ENCODE data around the gene HSD3B2.

HSD3B2 gene

DNA sequence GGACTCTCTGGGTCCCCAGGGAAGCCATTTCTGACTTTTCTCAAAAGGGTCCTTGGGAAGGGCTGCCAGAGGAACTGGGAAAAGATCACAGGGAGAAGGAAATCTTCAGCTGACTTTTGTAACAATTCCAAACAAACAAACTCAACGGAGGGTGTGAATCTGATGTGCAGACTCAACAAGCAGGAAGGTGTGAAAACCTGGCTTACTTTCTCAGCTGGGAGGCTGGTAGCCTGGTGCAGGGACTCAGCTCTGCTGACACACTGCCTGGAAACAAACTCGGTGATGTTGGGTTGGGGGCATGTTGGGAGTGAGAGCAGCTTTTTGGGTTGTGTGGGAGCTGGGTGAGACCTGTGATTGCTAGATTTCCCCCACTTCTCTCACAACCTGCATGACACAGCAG lies 10.2 kb upstream of the HSD3B2 start:
- no peak for DNase-seq

DNA sequence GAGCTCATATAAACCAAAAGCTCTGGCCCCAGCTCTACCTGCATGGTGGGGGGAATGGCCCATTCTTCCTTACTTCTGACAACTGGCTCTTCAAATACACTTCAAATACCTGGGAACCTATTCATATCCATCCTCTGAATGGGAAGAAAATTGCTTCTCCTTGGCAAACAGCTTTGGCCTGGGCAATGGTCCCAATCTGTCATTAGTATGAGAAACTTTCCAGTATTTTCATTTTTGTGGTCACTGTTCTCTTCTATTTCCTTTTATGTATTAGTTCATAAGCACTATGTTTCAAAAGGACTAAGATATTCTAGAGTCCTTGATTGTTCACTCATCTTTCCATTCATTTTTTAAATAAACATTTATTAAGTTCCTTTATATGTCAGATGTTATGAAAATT lies 5.2 kb upstream of the HSD3B2 start:
- DNase-seq: no peak

DNA sequence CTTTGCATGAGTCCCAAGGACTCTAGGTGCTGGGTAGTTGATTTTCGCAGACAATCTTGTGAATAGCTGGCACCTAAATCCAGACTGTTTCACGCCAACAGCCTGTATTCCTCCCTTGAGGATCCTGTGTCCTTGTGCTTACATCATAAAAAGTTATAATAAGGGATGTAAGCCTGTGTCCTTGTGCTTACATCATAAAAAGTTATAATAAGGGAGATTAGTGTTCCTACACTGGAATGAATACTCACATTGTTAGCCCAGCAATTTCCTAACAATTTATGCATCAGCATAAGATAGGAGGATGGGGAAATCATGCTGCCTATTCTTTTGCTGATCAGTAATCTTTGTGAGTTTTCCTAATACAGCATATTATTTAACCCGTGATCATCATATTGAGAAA lies 4.0 kb upstream of the HSD3B2 start:
- DNase-seq: no peak

DNA sequence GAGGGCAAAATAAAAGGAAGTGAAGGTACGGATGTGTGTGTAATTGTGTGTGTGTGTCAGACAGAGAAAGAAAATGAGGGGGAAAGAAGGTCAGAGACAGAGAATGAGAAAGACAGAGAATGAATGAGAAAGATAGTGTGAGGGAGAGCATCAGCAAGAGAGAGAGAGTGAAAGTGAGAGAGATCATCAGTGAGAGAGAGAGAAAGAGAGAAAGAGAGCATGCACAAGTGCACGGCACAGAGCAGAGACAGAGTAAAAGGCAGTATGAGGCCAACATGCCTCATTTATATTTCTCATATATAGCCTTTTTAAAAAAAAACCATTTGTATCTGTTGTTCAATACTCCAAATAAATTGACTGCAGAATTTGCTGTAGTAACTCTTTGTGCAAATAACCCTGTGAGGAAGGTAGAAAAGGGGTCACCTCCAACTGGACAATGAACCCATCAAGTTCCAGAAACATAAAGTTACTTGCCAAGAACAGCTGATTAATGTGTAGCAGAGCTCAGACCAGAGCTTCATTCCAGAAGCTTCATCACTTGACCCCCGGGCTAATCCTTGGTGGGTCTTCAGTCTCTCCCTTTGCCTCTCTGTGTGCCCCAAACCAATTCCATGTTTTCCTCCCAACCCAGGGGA lies 1.2 kb downstream of the HSD3B2 start:
- DNase-seq: no peak

DNA sequence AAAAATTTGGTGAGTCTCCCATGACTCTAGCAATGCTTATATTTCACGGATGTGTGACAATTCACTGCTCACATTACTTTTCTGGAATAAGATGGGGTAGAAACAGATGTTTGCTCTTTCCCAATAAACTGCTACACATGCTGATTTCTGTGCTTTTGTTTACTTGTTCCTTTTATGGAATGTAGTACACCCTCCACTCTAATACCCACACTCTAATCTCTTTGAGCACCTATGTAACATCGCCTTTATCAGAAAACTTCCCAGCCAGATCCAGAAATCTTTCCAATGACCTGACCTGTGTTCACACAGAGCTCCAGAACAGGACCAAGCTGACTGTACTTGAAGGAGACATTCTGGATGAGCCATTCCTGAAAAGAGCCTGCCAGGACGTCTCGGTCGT lies 4.2 kb downstream of the HSD3B2 start:
- DNase-seq: no peak

DNA sequence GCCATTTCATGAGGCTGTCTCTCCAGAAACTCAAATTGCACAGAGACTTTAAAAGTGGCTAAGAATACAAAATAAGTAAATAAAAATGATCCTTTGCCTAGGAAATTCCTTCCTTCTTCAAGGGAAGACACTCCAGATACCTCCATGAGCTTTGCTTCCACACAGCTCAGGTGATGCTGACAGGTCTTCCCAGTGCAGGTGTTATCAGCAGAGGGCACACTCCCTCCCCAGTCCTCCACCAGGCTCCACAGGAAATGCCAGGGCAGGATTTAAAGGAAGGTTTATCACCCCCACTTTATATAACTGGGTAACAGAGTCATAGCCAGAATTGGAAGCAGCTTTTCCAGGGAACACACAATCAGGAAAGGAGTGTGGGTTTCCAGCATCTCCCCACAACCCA lies 5.7 kb downstream of the HSD3B2 start:
- DNase-seq: no peak

DNA sequence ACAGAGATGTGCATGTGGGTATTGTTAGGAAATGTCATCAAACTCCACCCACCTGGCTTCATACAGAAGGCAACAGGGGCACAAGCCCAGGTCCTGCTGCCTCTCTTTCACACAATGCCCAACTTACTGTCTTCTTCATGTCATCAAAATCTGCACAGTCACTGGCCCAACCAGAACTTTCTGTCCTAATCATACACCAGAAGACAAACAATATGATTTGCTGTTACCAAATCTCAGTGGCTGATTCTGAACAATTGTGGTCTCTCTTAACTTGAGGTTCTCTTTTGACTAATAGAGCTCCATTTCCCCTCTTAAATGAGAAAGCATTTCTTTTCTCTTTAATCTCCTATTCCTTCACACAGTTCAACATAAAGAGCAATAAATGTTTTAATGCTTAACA lies 7.7 kb downstream of the HSD3B2 start:
- DNase-seq: no peak

DNA sequence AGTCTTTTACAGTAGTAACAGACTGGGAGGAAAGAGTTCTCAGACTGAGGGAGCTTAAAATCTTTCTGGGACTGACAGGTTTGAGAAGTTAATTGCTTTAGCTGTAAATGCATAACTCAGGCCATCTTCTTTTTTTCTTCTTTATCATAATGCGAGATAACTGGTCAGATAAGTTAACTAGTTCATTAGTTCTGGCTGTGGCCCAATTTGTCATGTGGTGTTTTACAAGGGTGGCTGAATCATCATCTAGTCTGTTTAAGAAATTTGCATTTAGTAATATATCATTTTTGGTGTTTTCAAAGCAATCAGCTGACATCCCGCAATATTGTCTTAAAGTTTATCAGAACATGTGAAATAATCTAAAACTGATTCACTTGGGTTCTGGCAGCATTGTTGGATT lies 14.0 kb downstream of the HSD3B2 start:
- DNase-seq: no peak

DNA sequence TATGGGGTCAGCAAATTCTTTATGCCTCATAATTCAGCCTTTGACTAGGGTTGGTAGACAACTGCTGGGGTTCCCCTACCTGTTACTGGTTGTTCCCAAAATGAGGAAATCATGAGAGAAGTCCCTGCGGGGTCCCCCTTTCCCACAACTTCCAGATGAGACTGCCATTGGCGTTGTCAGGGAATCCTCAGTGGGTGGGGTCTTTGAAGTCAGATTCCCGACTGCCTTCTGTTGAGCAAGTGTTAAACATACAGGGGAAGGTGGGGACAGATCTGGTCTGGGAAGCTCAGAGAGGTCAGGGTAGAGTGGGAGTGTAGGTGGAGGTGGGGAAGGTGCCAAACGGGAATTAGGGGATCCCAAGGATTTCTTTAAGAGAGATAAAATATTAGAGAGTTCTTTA lies 14.7 kb downstream of the HSD3B2 start:
- no peak for DNase-seq

DNA sequence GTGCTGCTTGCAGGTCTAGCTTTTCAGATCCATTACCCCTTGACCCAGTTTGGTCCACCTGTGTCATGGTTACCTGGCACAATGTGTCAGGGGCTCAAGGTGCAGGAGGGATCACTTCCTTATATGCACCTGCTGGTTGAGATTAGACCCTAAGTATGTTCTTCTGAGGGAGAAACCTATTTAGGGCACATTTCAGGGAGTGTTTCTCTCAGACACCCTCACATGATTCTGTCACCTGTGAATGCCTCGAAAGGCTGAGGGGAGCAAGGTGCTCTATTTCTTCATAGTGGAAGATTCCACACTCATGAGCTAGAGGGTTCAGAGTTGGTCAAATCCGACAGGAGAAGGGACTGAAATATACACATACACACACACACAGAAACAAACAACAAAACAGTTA lies 15.5 kb downstream of the HSD3B2 start:
- DNase-seq: no peak

DNA sequence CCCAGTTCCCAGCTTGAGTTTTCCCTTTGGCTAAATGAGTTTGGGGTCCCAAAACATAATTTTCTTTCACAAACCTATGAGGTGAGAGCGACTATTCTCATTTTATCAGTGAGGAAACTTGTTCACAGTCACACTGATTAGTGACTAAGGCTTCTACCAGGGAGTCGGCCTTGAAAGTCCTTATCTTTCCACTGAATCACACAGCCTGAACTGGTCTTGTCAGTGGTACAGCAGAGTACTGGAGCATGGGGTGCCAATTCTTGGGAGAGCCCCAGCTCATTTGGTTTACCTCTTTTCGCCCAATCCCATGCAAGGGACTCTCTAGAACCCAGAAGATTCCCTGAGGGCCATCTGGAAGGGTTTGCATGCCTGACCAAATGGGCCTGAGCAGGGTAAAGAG lies 16.9 kb downstream of the HSD3B2 start:
- DNase-seq: no peak

DNA sequence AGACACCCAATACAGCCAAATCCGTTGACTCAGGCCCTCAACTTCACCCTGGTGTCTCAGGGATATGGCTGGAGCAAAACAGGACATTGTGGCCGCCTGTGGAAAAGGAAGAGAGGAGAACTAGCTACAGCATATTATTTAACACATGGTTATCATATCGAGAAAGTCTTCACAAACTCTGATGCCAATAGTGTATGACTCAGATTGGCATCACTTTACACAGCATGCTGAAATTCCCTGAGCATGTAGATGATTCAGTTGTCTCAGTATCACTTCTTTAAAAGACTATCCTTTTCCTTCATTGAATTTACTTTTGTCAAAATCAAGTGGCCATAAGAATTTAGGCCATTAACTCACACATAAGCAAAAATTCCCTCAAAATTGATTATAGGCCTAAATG lies 20.1 kb downstream of the HSD3B2 start:
- DNase-seq: no peak

DNA sequence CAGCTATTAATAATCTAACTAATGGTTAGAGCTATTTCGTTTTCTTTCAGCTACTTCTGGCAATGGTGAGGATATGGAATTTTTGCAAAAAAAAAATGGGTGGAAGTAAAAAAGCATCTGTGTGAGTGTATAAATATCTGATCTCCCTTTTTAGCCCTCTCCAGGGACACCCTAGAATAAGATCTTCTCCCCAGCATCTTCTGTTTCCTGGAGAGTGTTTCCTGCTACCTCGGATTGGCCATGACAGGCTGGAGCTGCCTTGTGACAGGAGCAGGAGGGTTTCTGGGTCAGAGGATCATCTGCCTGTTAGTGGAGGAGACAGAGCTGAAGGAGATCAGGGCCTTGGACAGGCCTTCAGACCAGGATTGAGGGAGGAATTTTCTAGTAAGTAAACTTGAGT lies 23.8 kb downstream of the HSD3B2 start:
- DNase-seq: no peak

DNA sequence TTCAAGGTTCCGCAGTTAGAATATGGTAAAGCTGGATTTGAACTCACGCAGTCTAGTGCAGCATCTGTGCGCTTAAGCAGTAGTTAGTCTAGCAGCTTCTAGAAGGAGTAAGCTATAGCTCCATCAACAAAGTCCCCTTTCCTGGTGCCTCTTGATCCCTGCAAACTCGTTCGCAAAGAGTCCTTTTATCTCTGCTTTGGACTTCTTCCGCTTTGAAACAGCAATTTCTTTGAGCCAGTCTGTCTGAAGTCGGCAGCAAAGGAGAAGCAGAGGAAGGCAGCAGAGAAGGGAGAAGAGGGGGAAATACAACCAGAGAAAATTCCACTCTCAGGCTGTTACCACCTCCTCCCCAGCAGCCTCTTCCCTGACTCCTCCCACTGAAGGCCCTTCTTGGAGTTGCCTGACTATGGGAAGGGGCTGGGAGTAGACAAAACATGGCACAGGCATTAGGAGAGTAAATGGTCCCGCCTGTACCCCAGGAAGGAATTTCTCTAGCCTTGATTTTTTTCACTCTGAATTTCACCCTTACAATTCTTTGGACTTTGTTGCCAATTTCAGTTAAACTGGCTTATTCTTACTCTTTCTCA lies 25.9 kb downstream of the HSD3B2 start:
- DNase-seq: no peak

DNA sequence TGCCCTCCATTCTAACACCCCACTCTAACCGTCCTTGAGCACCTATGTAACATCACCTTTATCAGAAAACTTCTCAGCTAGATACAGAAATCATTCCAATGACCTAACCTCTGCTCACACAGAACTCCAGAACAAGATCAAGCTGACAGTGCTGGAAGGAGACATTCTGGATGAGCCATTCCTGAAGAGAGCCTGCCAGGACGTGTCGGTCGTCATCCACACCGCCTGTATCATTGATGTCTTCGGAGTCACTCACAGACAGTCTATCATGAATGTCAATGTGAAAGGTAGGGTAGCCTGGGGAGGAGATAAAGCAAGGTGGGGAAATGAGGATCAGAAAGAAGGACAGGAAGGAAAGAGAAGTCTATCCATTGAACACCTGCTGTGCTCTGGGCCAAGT lies 27.8 kb downstream of the HSD3B2 start:
- DNase-seq: no peak

DNA sequence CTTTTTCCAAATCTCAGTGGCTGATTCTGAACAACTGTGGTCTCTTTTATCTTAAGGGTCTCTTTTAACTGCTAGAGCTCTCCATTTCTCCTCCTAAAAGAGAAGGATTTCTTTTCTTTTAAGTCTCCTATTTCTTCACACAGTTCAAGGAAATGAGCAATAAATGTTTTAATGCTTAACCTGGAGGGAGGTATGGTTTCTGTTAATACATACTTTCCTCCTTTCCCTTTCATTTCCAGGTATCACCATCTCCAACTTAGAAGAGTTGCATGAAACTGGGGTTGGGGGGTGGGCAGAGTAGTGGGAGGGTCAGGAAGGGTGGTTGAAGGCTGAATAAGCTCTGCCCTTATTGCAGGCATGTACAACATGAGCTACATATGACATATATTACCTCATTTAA lies 31.4 kb downstream of the HSD3B2 start:
- DNase-seq: no peak

DNA sequence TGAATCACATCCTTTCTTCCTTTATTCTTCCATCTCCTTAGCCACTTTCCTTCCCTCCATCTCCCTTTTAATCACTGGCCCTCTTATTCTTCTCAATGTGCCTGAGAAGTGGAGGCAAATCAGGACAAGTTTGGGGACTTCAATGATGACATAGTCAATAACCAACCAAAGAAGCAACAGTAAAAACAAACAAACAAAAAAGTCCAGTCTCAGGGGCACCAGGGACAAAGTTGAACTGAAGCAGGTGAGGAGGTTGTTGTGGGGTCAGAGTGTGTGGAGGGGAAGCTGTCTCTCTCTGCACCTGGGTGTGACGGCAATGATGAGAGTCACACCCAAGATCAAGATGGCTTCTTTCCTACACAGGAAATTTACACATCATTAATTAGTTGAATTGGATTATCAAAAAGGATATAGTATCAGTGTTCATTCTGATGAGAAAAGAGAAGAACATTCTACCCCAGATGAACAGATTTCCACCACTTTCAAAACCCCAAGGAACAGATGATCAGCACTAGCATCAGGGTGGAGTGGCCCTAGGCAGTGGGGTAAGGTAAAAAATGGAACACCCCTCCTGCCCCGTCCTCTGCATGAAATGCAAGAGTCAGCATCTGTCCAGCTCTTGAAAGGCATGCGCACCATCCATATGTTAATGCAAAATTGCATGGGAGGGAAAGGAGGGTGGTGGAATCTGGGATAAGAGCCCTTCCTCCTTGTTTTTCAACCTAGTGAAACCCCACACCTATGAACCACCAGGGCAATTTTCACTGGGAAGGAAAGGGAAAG lies 32.6 kb downstream of the HSD3B2 start:
- DNase-seq: no peak

DNA sequence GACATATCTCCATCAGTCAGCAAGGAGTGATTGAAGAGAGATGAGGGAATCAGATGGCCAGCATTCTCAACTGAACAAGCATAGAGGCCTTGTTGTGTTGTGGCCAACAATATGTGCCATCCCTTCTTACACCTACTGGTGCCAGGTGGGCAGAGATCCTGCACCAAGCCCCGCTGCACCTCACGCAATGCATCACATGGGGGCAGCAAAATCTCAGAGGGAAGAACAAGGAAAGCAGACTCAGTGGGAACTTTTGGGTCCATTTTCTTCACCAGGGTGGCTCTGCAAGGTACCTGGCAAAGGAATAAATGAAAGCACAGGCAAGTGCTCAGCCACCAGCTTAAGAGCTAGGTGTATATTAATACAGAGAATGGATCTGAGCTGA lies 33.2 kb downstream of the HSD3B2 start:
- DNase-seq: no peak

DNA sequence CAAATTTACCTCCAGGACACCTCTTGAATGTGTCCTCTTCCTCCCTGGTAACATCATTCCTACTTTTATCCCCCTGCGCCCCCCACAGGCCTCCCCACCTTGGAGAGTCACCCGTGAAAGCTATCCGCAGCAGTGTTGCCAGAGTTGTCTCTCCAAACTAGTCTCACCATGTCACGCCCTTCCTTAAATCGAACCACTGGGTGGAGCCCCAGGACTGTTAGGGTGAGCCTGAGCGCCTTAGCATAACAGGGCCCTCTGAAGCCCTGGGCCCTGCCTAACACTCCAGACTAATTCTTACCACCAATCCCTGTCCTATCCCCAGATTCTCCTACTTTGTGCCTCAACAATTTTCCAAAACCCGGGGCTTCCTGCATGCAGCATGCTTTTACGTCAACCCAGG lies 35.0 kb downstream of the HSD3B2 start:
- DNase-seq: no peak

DNA sequence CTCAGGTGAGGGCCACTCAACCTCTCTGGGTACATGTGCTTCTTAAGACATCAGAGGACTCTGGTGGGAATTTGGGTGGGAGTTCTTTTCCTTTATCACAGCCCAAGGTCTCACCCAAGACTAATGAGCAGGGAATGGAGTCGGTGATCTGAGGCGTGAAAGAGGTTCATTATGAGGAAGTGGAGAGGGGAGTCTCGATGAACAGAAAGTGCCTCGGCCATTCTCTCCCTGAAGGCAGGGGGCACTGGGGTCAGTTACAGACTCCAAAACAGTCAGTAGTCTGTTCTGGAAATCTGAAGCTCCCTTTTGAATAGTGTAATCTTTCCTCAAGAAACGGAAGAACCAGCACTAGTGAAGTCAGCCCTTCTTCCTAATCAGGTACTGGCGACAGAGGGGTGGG lies 36.2 kb downstream of the HSD3B2 start:
- no peak for DNase-seq

DNA sequence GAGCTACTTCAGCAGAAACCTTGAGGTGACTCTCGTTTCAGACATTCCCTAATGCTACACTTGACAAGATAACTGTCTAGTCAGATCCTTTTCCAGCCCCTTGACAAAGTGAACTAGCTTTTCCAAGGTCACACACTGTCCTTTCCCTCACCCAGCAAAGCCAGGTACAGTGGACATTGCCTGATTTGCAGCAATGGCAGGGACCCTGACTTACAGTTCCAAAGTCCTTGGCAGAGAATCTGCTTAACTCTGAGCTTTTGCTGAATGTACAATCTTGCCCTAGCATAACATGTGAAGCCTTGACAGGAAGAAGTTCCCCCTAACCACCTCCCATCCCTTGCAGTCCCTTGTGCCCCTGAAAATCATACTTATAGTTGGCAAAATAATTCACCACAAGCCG lies 37.1 kb downstream of the HSD3B2 start:
- DNase-seq: no peak

DNA sequence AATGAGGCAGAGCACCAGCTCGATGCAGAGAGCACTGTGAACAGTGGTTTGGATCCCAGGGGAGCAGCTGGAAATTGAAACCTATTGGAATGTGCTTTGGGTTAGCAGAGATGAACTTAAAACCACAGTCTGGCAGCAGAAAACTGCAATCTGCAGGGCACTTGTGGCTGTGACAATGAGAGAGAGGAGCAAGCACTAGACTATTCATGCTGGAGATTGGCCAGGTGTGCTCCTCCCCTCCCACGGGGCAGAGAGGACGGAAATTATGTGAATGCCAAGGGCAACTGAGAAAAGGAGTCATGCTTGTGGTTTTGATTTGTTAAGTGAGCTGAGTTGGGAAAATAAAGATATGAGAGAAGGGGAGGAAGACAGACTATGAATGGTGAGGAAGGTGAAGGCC lies 38.1 kb downstream of the HSD3B2 start:
- no peak for DNase-seq

DNA sequence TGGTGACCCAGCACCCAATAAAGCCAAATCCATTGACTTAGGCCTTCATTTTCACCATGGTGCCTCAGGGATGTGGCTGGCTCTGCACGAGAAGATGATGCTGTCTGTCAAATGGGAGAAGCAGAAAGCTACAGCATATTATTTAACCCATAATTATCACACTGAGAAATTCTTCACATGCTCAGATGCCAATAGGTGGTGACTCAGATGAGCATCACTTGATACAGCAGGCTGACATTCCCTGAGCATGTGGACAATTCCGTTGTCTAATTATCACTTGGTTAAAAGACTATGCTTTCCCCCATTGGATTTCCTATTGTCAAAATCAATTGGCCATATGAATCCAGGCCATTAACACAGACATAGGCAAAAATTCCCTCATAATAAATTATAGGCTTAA lies 48.0 kb downstream of the HSD3B2 start:
- DNase-seq: no peak

DNA sequence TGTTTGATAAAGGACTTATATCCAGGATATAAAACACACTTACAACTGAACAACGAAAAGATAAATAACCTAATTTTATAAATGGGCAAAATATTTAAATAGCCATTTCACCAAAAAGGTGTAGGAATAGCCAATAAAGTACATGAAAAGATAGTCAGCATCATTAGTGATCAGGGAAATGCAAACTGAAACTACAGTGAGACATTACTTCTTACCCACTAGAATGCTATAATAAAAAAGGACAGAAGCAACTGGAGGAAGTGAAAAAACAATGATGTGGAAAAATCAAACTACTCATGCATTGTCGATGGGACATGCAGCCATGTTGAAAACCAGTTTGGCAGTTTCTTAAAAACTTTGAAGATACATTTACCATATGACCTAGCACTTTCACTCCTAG lies 48.6 kb downstream of the HSD3B2 start:
- DNase-seq: no peak

DNA sequence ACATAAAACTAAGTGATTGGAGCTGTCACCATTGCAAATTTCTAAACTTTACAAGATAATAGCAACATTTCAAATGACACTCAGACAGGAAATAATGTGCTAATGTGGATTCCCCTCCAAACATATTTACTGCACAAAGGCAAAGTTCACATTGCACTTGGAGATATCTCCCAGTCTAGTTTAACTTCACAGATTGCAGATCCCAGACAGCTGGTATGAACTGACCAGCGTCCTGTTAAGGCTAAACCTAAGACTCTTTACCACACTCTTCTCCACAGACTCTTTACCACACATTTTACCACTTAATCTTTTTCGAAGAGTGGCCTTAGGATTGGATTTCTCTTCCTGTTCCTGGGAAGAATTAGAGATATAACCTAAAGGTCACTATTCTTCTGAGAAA lies 51.5 kb downstream of the HSD3B2 start:
- DNase-seq: no peak

Measured in CD4-positive, alpha-beta T cell treated with Interleukin-1 beta for 1 hour (primary cell).